Measurements from ENCODE around the gene IL3. TPM values are rescaled to one million over a fixed set of nuclear protein-coding genes. Genes with fewer than 3 reads are reported as not detected.
A peak's percentile ranks its signal among the peaks of the same experiment; 100 is the strongest.

IL3 gene
- total RNA-seq, 1 experiment from 2014 or later, result not detected

GRCh38 chr5:132070460-132071337 lies 10.2 kb downstream of the IL3 start:
- POLR2A ChIA-PET, result no interaction called here
- Mint-ChIP-seq H3K27me3 (ENCODE audit: insufficient read depth, unreplicated experiment) (no peaks in the 10 kb centered on the region), H3K36me3 (ENCODE audit: insufficient read depth, unreplicated experiment) (no peaks in the 10 kb centered on the region), H3K4me3 (ENCODE audit: unreplicated experiment) (no peak overlapping the region), H3K27ac (ENCODE audit: unreplicated experiment) (no peak overlapping the region), H3K9me3 (ENCODE audit: unreplicated experiment) (no peaks in the 10 kb centered on the region), H3K4me1 (ENCODE audit: low read depth, unreplicated experiment) (no peaks in the 10 kb centered on the region)
- Histone ChIP-seq H3K4me1 (no peaks in the 10 kb centered on the region), H3K9me3 (no peaks in the 10 kb centered on the region), H3K36me3 (ENCODE audit: control insufficient read depth, insufficient read depth, low read length) (no peaks in the 10 kb centered on the region), H3K27me3 (replicated peaks; ENCODE audit: control insufficient read depth, insufficient read depth, low read length) (no peaks in the 10 kb centered on the region), H3K4me3 (ENCODE audit: low read depth, low read length) (no peak overlapping the region)
- CTCF ChIA-PET, result no interaction called here
- intact Hi-C loops (cut with micrococcal nuclease; ENCODE audit: unreplicated experiment), result no loop called here
- peak in 1 of 2 experiments; percentile 12 for DNase-seq
- BruUV-seq (replicated peaks), result no TSS peak
- TF ChIP-seq CTCF (IDR thresholded peaks at IDR 0.05; ENCODE audit: insufficient read depth in 1 of 2, low read depth in 1 of 2, low read length in 1 of 2, severe bottlenecking in 1 of 2, unreplicated experiment in 1 of 2), result no peak

DNA sequence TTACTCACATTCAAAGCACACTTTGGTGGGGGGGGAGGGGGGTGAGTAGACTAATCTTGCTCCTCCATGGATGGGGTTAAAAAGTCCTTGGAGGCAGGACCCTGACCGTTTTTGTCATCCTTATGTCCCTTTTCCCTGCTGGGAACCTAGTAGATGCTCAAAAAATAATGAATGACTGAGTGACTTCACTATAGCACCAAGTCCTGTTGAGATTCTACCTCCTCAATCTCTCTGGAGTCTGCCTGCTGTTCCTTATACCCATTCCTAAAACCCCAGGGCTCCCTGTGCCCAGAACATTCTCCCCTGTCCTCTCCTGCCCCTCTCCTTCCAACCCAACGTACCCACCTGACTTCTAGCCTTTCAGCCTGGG lies 10.9 kb downstream of the IL3 start:
- Histone ChIP-seq H3K27me3 (replicated peaks; ENCODE audit: control insufficient read depth, insufficient read depth, low read length) (no peaks in the 10 kb centered on the region), H3K4me1 (no peaks in the 10 kb centered on the region), H3K9me3 (no peaks in the 10 kb centered on the region), H3K4me3 (ENCODE audit: low read depth, low read length) (no peak overlapping the region), H3K36me3 (ENCODE audit: control insufficient read depth, insufficient read depth, low read length) (no peaks in the 10 kb centered on the region)
- Mint-ChIP-seq H3K9me3 (ENCODE audit: unreplicated experiment) (no peaks in the 10 kb centered on the region), H3K4me1 (ENCODE audit: low read depth, unreplicated experiment) (no peaks in the 10 kb centered on the region), H3K27ac (ENCODE audit: unreplicated experiment) (no peak overlapping the region), H3K27me3 (ENCODE audit: insufficient read depth, unreplicated experiment) (no peaks in the 10 kb centered on the region), H3K36me3 (ENCODE audit: insufficient read depth, unreplicated experiment) (no peaks in the 10 kb centered on the region), H3K4me3 (ENCODE audit: unreplicated experiment) (no peak overlapping the region)
- ChIA-PET CTCF (no interaction called here), POLR2A (no interaction called here)
- no peak for DNase-seq
- intact Hi-C loops (cut with micrococcal nuclease; ENCODE audit: unreplicated experiment), result no loop called here
- no peak for TF ChIP-seq CTCF (IDR thresholded peaks at IDR 0.05; ENCODE audit: insufficient read depth in 1 of 2, low read depth in 1 of 2, low read length in 1 of 2, severe bottlenecking in 1 of 2, unreplicated experiment in 1 of 2)
- BruUV-seq (replicated peaks), result no TSS peak

GRCh38 chr5:132072070-132072469 lies 11.6 kb downstream of the IL3 start:
- H3K27ac Mint-ChIP-seq (ENCODE audit: unreplicated experiment), result no peak overlapping the region
- DNase-seq, result no peak
- H3K36me3 ChIP-seq (ENCODE audit: control insufficient read depth, insufficient read depth, low read length), result no peaks in the 10 kb centered on the region
- H3K27me3 Mint-ChIP-seq (ENCODE audit: insufficient read depth, unreplicated experiment), result no peaks in the 10 kb centered on the region
- no peaks in the 10 kb centered on the region for H3K36me3 Mint-ChIP-seq (ENCODE audit: insufficient read depth, unreplicated experiment)
- H3K9me3 Mint-ChIP-seq (ENCODE audit: unreplicated experiment), result no peaks in the 10 kb centered on the region
- H3K4me3 Mint-ChIP-seq (ENCODE audit: unreplicated experiment), result no peak overlapping the region
- intact Hi-C loops (cut with micrococcal nuclease; ENCODE audit: unreplicated experiment), result no loop called here
- no peaks in the 10 kb centered on the region for H3K27me3 ChIP-seq (replicated peaks; ENCODE audit: control insufficient read depth, insufficient read depth, low read length)
- no peaks in the 10 kb centered on the region for H3K4me1 ChIP-seq
- no peaks in the 10 kb centered on the region for H3K4me1 Mint-ChIP-seq (ENCODE audit: low read depth, unreplicated experiment)
- CTCF ChIA-PET, result interaction anchor here (1.3 kb wide), 1 partner anchor 9 kb away, joined by 5 read pairs; no protein-coding TSS in a partner anchor
- H3K9me3 ChIP-seq, result no peaks in the 10 kb centered on the region
- H3K4me3 ChIP-seq (ENCODE audit: low read depth, low read length), result no peak overlapping the region
- BruUV-seq (replicated peaks), result no TSS peak
- POLR2A ChIA-PET, result no interaction called here
- TF ChIP-seq CTCF (IDR thresholded peaks at IDR 0.05; ENCODE audit: insufficient read depth in 1 of 2, low read depth in 1 of 2, low read length in 1 of 2, severe bottlenecking in 1 of 2, unreplicated experiment in 1 of 2), result no peak
